ENCODE data around the gene GDF2. TPM values are rescaled to one million over a fixed set of nuclear protein-coding genes. Genes with fewer than 3 reads are reported as not detected.
A peak's percentile ranks its signal among the peaks of the same experiment; 100 is the strongest.

Gene GDF2
- total RNA-seq, 1 donor from 2014 or later = not detected

DNA sequence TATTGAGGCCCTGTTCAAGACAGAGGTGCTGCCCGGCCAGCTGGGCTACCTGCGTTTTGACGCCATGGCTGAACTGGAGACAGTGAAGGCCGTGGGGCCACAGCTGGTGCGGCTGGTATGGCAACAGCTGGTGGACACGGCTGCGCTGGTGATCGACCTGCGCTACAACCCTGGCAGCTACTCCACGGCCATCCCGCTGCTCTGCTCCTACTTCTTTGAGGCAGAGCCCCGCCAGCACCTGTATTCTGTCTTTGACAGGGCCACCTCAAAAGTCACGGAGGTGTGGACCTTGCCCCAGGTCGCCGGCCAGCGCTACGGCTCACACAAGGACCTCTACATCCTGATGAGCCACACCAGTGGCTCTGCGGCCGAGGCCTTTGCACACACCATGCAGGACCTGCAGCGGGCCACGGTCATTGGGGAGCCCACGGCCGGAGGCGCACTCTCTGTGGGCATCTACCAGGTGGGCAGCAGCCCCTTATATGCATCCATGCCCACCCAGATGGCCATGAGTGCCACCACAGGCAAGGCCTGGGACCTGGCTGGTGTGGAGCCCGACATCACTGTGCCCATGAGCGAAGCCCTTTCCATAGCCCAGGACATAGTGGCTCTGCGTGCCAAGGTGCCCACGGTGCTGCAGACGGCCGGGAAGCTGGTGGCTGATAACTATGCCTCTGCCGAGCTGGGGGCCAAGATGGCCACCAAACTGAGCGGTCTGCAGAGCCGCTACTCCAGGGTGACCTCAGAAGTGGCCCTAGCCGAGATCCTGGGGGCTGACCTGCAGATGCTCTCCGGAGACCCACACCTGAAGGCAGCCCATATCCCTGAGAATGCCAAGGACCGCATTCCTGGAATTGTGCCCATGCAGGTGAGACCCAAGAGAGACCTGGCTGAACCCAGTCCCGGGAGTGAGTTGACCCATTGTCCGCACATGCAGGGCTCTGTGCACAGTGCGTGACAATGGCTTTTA lies 28.7 kb downstream of the GDF2 start:
- Mint-ChIP-seq H3K9me3 (ENCODE audit: low read depth) (no peaks in the 10 kb centered on the region), H3K27ac (ENCODE audit: unreplicated experiment) (no peak overlapping the region), H3K27me3 (ENCODE audit: low read depth) (no peaks in the 10 kb centered on the region), H3K36me3 (ENCODE audit: low read depth) (no peaks in the 10 kb centered on the region), H3K4me1 (ENCODE audit: low read depth) (no peaks in the 10 kb centered on the region), H3K4me3 (ENCODE audit: unreplicated experiment) (no peak overlapping the region)
- TF ChIP-seq, protein P1, sequence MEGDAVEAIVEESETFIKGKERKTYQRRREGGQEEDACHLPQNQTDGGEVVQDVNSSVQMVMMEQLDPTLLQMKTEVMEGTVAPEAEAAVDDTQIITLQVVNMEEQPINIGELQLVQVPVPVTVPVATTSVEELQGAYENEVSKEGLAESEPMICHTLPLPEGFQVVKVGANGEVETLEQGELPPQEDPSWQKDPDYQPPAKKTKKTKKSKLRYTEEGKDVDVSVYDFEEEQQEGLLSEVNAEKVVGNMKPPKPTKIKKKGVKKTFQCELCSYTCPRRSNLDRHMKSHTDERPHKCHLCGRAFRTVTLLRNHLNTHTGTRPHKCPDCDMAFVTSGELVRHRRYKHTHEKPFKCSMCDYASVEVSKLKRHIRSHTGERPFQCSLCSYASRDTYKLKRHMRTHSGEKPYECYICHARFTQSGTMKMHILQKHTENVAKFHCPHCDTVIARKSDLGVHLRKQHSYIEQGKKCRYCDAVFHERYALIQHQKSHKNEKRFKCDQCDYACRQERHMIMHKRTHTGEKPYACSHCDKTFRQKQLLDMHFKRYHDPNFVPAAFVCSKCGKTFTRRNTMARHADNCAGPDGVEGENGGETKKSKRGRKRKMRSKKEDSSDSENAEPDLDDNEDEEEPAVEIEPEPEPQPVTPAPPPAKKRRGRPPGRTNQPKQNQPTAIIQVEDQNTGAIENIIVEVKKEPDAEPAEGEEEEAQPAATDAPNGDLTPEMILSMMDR (IDR thresholded peaks at IDR 0.05) = no peak
- peak; percentile 88 for DNase-seq (ENCODE audit: low spot score)

GRCh38 chr10:47351899-47352815 lies 29.9 kb downstream of the GDF2 start:
- Mint-ChIP-seq H3K27me3 (ENCODE audit: low read depth) (no peaks in the 10 kb centered on the region), H3K9me3 (ENCODE audit: low read depth) (no peaks in the 10 kb centered on the region), H3K36me3 (ENCODE audit: low read depth) (no peaks in the 10 kb centered on the region), H3K4me3 (ENCODE audit: unreplicated experiment) (no peak overlapping the region), H3K4me1 (ENCODE audit: low read depth) (no peaks in the 10 kb centered on the region), H3K27ac (ENCODE audit: unreplicated experiment) (no peak overlapping the region)
- TF ChIP-seq, protein P1 (IDR thresholded peaks at IDR 0.05) = no peak
- peak; percentile 75 for DNase-seq (ENCODE audit: low spot score)

GRCh38 chr10:47353351-47353750 lies 31.1 kb downstream of the GDF2 start:
- no peak for DNase-seq (ENCODE audit: low spot score)
- TF ChIP-seq, protein P1 (IDR thresholded peaks at IDR 0.05) = no peak
- Mint-ChIP-seq H3K4me3 (ENCODE audit: unreplicated experiment) (no peak overlapping the region), H3K4me1 (ENCODE audit: low read depth) (no peaks in the 10 kb centered on the region), H3K9me3 (ENCODE audit: low read depth) (no peaks in the 10 kb centered on the region), H3K27ac (ENCODE audit: unreplicated experiment) (no peak overlapping the region), H3K36me3 (ENCODE audit: low read depth) (no peaks in the 10 kb centered on the region), H3K27me3 (ENCODE audit: low read depth) (no peaks in the 10 kb centered on the region)

DNA sequence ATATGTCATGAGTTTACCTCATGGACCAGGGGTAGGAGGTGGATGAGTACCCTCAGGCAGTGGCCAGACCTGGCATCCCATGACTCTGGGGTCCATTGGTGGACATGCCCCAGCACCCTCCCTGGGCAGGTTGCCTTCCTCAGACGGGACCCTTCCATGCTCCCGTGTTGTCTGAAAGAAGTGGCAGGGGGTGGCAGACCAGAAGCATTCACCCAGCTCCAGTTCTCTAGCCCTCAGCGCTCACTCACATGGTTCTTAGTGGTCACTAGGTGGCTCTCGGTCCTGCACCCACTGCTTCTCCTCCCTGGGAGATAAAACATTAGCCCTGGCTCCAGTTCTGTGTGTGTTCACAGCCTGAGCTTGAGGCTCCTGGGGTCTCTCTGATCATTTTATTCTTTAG lies 31.9 kb downstream of the GDF2 start:
- no peaks in the 10 kb centered on the region for H3K36me3 Mint-ChIP-seq (ENCODE audit: low read depth)
- no peak for DNase-seq (ENCODE audit: low spot score)
- no peaks in the 10 kb centered on the region for H3K9me3 Mint-ChIP-seq (ENCODE audit: low read depth)
- no peak overlapping the region for H3K4me3 Mint-ChIP-seq (ENCODE audit: unreplicated experiment)
- H3K27ac Mint-ChIP-seq (ENCODE audit: unreplicated experiment) = no peak overlapping the region
- TF ChIP-seq, protein P1 (IDR thresholded peaks at IDR 0.05) = peak; percentile 60
- no peaks in the 10 kb centered on the region for H3K27me3 Mint-ChIP-seq (ENCODE audit: low read depth)
- no peaks in the 10 kb centered on the region for H3K4me1 Mint-ChIP-seq (ENCODE audit: low read depth)

DNA sequence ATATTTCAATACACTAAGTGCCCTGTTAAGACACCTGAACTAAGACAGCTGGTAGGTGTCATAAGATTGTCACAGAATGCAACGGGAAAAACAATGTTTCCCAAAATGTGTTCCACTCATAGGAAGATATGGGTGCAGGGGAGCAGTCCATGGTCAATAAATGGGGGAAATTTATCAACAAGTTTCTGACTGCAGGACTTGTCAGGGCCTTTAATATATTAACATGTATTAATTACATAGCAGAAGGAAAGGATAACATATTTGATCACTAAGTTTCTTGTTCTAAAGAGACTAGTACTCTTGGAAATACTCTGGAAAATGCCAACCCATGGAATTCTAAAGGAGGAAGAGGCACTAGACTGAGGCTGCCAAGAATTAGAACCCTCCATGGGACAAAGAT lies 32.6 kb downstream of the GDF2 start:
- Mint-ChIP-seq H3K36me3 (ENCODE audit: low read depth) (no peaks in the 10 kb centered on the region), H3K4me1 (ENCODE audit: low read depth) (no peaks in the 10 kb centered on the region)
- DNase-seq (ENCODE audit: low spot score) = no peak

More for the DNA sequence above, 32.6 kb downstream of the GDF2 start:
- Mint-ChIP-seq H3K27ac (ENCODE audit: unreplicated experiment) (no peak overlapping the region), H3K4me3 (ENCODE audit: unreplicated experiment) (no peak overlapping the region), H3K9me3 (ENCODE audit: low read depth) (no peaks in the 10 kb centered on the region), H3K27me3 (ENCODE audit: low read depth) (no peaks in the 10 kb centered on the region)
- TF ChIP-seq, protein P1 (IDR thresholded peaks at IDR 0.05) = no peak
